Liver (tissue), 9 donors: ENCODE measurements around the gene UBR4. TPM values are rescaled to one million over a fixed set of nuclear protein-coding genes. Genes with fewer than 3 reads are reported as not detected.
A peak's percentile ranks its signal among the peaks of the same experiment; 100 is the strongest.

ENCODE experiments used
- DNase-seq: peaks from one replicate; pipeline ENCODE4 v3.0.0-alpha.2; 2017; ENCODE audit warnings: low spot score
- H3K27ac ChIP-seq, 2 donors: one replicate each; pipeline ENCODE4 v1.7.0; 2013; ENCODE audit warnings: inconsistent platforms in 2 of 2, low read length in 2 of 2, control low read depth in 1 of 2, low read depth in 1 of 2, mild to moderate bottlenecking in 1 of 2
- H3K27me3 ChIP-seq, 4 donors: one replicate each; pipeline versions ENCODE4 v1.6.1 to v1.7.0; 2013; ENCODE audit warnings: low read length in 3 of 4, inconsistent platforms in 1 of 4, mild to moderate bottlenecking in 1 of 4, moderate library complexity in 1 of 4; ENCODE audit not compliant: control insufficient read depth in 4 of 4, insufficient read depth in 4 of 4
- H3K36me3 ChIP-seq, 4 donors: one replicate each; pipeline versions ENCODE4 v1.6.1 to v1.7.0; 2013; ENCODE audit warnings: low read length in 3 of 4, mild to moderate bottlenecking in 3 of 4, low read depth in 1 of 4, moderate library complexity in 1 of 4; ENCODE audit not compliant: control insufficient read depth in 4 of 4, insufficient read depth in 3 of 4
- H3K4me1 ChIP-seq, 4 donors: one replicate each; pipeline versions ENCODE4 v1.6.1 to v1.7.0; 2013; ENCODE audit warnings: low read length in 3 of 4, mild to moderate bottlenecking in 3 of 4, moderate library complexity in 1 of 4; ENCODE audit not compliant: control insufficient read depth in 4 of 4, insufficient read depth in 4 of 4
- H3K4me3 ChIP-seq, 3 donors: one replicate each; pipeline versions ENCODE4 v1.6.1 to v1.7.0; 2013; ENCODE audit warnings: low read length in 3 of 3, control low read depth in 1 of 3, low read depth in 1 of 3, mild to moderate bottlenecking in 1 of 3
- H3K9ac ChIP-seq, 2 donors: one replicate each; pipeline ENCODE4 v1.7.0; 2013; ENCODE audit warnings: low read length in 2 of 2, mild to moderate bottlenecking in 2 of 2, moderate library complexity in 2 of 2, control low read depth in 1 of 2, low read depth in 1 of 2
- H3K9me3 ChIP-seq, 4 donors: one replicate each; pipeline versions ENCODE4 v1.6.1 to v1.7.0; 2013; ENCODE audit warnings: low read length in 3 of 4; ENCODE audit not compliant: control insufficient read depth in 4 of 4
- FOXA1 ChIP-seq: IDR thresholded peaks from 2 replicates; pipeline ENCODE4 v1.6.1; 2016; ENCODE audit warnings: antibody characterized with exemption
- FOXA2 ChIP-seq: IDR thresholded peaks from 2 replicates; pipeline ENCODE4 v1.6.1; 2016; ENCODE audit warnings: antibody characterized with exemption
- GABPA ChIP-seq, 2 donors: IDR thresholded peaks in 1 of 2; conservative IDR thresholded peaks in 1 of 2; 2 replicates each; pipeline ENCODE4 v1.6.1; 2016; ENCODE audit warnings: antibody characterized with exemption in 2 of 2, mild to moderate bottlenecking in 1 of 2, moderate library complexity in 1 of 2
- HNF4A ChIP-seq, 2 donors: conservative IDR thresholded peaks; 2 replicates each; pipeline ENCODE4 v1.6.1; 2016; ENCODE audit warnings: antibody characterized with exemption in 2 of 2, mild to moderate bottlenecking in 2 of 2
- HNF4G ChIP-seq: IDR thresholded peaks from 2 replicates; pipeline ENCODE4 v1.6.1; 2016; ENCODE audit warnings: antibody characterized with exemption
- MAX ChIP-seq: IDR thresholded peaks from 2 replicates; pipeline ENCODE4 v1.6.1; 2016; ENCODE audit warnings: antibody characterized with exemption
- REST ChIP-seq: IDR thresholded peaks from 2 replicates; pipeline ENCODE4 v1.6.1; 2016; ENCODE audit warnings: antibody characterized with exemption, mild to moderate bottlenecking
- RXRA ChIP-seq, 2 donors: IDR thresholded peaks; 2 replicates each; pipeline ENCODE4 v1.6.1; 2017 to 2018; ENCODE audit warnings: antibody characterized with exemption in 2 of 2, mild to moderate bottlenecking in 1 of 2
- ZBTB33 ChIP-seq: IDR thresholded peaks from 2 replicates; pipeline ENCODE4 v1.6.1; 2016; ENCODE audit warnings: antibody characterized with exemption
- WGBS: extraction: QIAGEN DNeasy Blood & Tissue Kit; methylation state at CpG from one replicate; pipeline ENCODE4 v1.1.7; 2013; 5-methylcytosine and 5-hydroxymethylcytosine counted together
- polyA plus RNA-seq, 2 donors: library from polyadenylated mRNA; stranded (reverse) in 1 of 2; unstranded in 1 of 2; fragments of 200-250 nt in 1 of 2; fragments of >200 nt in 1 of 2; fragmentation: Nextera tagmentation in 1 of 2; extraction: Ambion mirVana in 1 of 2; gene quantifications; one replicate each; pipeline versions ENCODE4 v1.2.1 to v1.2.3, GENCODE V29; 2013 to 2015
- total RNA-seq, 2 donors: library from RNA; depleted of rRNA; stranded (reverse); fragments of >200 nt; gene quantifications; one replicate each; pipeline ENCODE4 v1.2.3, GENCODE V29; 2014
- donor health status: healthy.
- donor health status: healthy.
- donor health status: healthy.
- donor health status: healthy.
- donor health status: healthy.

Gene UBR4
- total and polyA plus RNA-seq, 4 donors = 45.4 to 156 (median 86.9) TPM

GRCh38 chr1:19045898-19046880, 163.9 kb downstream of the UBR4 start (continued):
- TF ChIP-seq ZBTB33 (peak; percentile 89), MAX (peak; percentile 98)

- Histone ChIP-seq H3K4me3 (no peak overlapping the region), H3K9me3 (no peaks in the 10 kb centered on the region), H3K27ac (peak overlapping the region; percentile 59 to 88), H3K27me3 (no peaks in the 10 kb centered on the region), H3K9ac (no peak overlapping the region), H3K36me3 (no peaks in the 10 kb centered on the region), H3K4me1 (peaks cover 15 to 32% (median 20%) of the 10 kb centered on the region in 4 donors)
- WGBS = 84% methylated on average over 24 of the region's 24 CpGs
- no peak for TF ChIP-seq FOXA2
- TF ChIP-seq MAX = no peak
- TF ChIP-seq REST = no peak
- no peak for TF ChIP-seq GABPA (IDR thresholded peaks at IDR 0.05 in 1 of 2, conservative IDR thresholded peaks at IDR 0.05 in 1 of 2)
- DNase-seq = no peak
Observed at GRCh38 chr1:19044975-19045831, 164.9 kb downstream of the UBR4 start.

GRCh38 chr1:19044471-19044870, 165.6 kb downstream of the UBR4 start:
- Histone ChIP-seq H3K27me3 (no peaks in the 10 kb centered on the region), H3K27ac (no peak overlapping the region), H3K4me1 (peaks cover 15 to 32% (median 20%) of the 10 kb centered on the region in 4 donors), H3K36me3 (no peaks in the 10 kb centered on the region), H3K9me3 (no peaks in the 10 kb centered on the region), H3K9ac (no peak overlapping the region), H3K4me3 (no peak overlapping the region)
- WGBS = 93% methylated on average over 6 of the region's 6 CpGs
- no peak for DNase-seq
- no peak for TF ChIP-seq FOXA1
- TF ChIP-seq RXRA (IDR thresholded peaks at IDR 0.05) = no peak
- no peak for TF ChIP-seq FOXA2
- TF ChIP-seq HNF4A (conservative IDR thresholded peaks at IDR 0.05) = no peak
- no peak for TF ChIP-seq HNF4G
